Natural killer cell treated with Interleukin-12 subunit alpha and Interleukin-12 subunit beta and Interleukin-15 and Interleukin-18, amount 100 ng/mL, for 72 hours (primary cell): ENCODE measurements around the gene CEP164. TPM values are rescaled to one million over a fixed set of nuclear protein-coding genes. Genes with fewer than 3 reads are reported as not detected.
A peak's percentile ranks its signal among the peaks of the same experiment; 100 is the strongest.
"Not testable (repeated sequence)": the region's sequence is repeated elsewhere in the genome, so short reads cannot be mapped to it uniquely, and the experiment has no call there.

Experiments used
- ATAC-seq, 2 donors: fragments of 150-1000 bp; cut with Tn5 transposase in 1 of 2; sonication (Bioruptor Pico), chemical (Tn5 transposase) in 1 of 2; 2 replicates each; pipeline ENCODE4 v1.10.0; 2021
- DNase-seq: peaks from one replicate; pipeline ENCODE4 v3.0.0; 2022; ENCODE audit warnings: low spot score
- H3K27ac Mint-ChIP-seq, 2 donors: 1 replicate in 1 of 2; 2 replicates in 1 of 2; pipeline ENCODE4 v1.8.0; 2022; ENCODE audit warnings: mixed read lengths in 2 of 2, mild to moderate bottlenecking in 1 of 2, moderate library complexity in 1 of 2
- H3K27me3 Mint-ChIP-seq, 2 donors: 1 replicate in 1 of 2; 2 replicates in 1 of 2; pipeline ENCODE4 v1.8.0; 2022; ENCODE audit warnings: mixed read lengths in 2 of 2
- H3K36me3 Mint-ChIP-seq: one replicate; pipeline ENCODE4 v1.8.0; 2022; ENCODE audit warnings: mixed read lengths
- H3K4me1 Mint-ChIP-seq, 2 donors: 1 replicate in 1 of 2; 2 replicates in 1 of 2; pipeline ENCODE4 v1.8.0; 2022; ENCODE audit warnings: low read depth in 2 of 2, mixed read lengths in 2 of 2, mild to moderate bottlenecking in 1 of 2
- H3K4me3 Mint-ChIP-seq: one replicate; pipeline ENCODE4 v1.8.0; 2022; ENCODE audit warnings: mixed read lengths
- H3K9me3 Mint-ChIP-seq: 2 replicates; pipeline ENCODE4 v1.8.0; 2022; ENCODE audit warnings: mixed read lengths
- total RNA-seq, 2 donors: library from RNA; stranded (reverse); gene quantifications; one replicate each; pipeline ENCODE4 v1.2.3, GENCODE V29; 2022

Gene CEP164
- total RNA-seq, 2 donors from 2014 or later, result 30.1 to 60.8 TPM

- not testable (repeated sequence) for H3K4me1 Mint-ChIP-seq, H3K27me3 Mint-ChIP-seq, H3K9me3 Mint-ChIP-seq, ATAC-seq, H3K27ac Mint-ChIP-seq, H3K4me3 Mint-ChIP-seq, DNase-seq
- peaks cover 32% of the 10 kb centered on the region for H3K36me3 Mint-ChIP-seq
These were observed 78.2 kb downstream of the CEP164 start for GRCh38 chr11:117405898-117406297.

GRCh38 chr11:117407016-117407415, 79.4 kb downstream of the CEP164 start:
- DNase-seq (no peak), ATAC-seq (no peak)
- Mint-ChIP-seq H3K4me3 (no peak overlapping the region), H3K36me3 (peaks cover 32% of the 10 kb centered on the region), H3K27ac (no peak overlapping the region), H3K4me1 (peaks cover 0 to 5% of the 10 kb centered on the region in 2 donors), H3K9me3 (peaks cover 5% of the 10 kb centered on the region), H3K27me3 (no peaks in the 10 kb centered on the region)

- peaks cover 24% of the 10 kb centered on the region for H3K36me3 Mint-ChIP-seq
- H3K4me3 Mint-ChIP-seq, result no peak overlapping the region
- ATAC-seq (no peak), DNase-seq (no peak)
- H3K9me3 Mint-ChIP-seq, result peaks cover 5% of the 10 kb centered on the region
- no peaks in the 10 kb centered on the region for H3K27me3 Mint-ChIP-seq
- H3K4me1 Mint-ChIP-seq, result peaks cover 0 to 2% of the 10 kb centered on the region in 2 donors
- H3K27ac Mint-ChIP-seq, result no peak overlapping the region
These were observed 80.7 kb downstream of the CEP164 start for GRCh38 chr11:117408356-117408755.

- H3K27ac Mint-ChIP-seq, result no peak overlapping the region
- H3K36me3 Mint-ChIP-seq, result peaks cover 14% of the 10 kb centered on the region
- H3K9me3 Mint-ChIP-seq, result peaks cover 5% of the 10 kb centered on the region
- no peak for ATAC-seq
- no peaks in the 10 kb centered on the region for H3K27me3 Mint-ChIP-seq
- H3K4me3 Mint-ChIP-seq, result no peak overlapping the region
- H3K4me1 Mint-ChIP-seq, result peaks cover 0 to 2% of the 10 kb centered on the region in 2 donors
- DNase-seq, result no peak
These were observed 81.9 kb downstream of the CEP164 start for GRCh38 chr11:117409511-117409910.

- ATAC-seq (no peak), DNase-seq (no peak)
- Mint-ChIP-seq H3K4me3 (no peak overlapping the region), H3K4me1 (peaks cover 0 to 2% of the 10 kb centered on the region in 2 donors), H3K36me3 (peaks cover 13% of the 10 kb centered on the region), H3K27me3 (no peaks in the 10 kb centered on the region), H3K27ac (no peak overlapping the region), H3K9me3 (peaks cover 5% of the 10 kb centered on the region)
These were observed 82.6 kb downstream of the CEP164 start for GRCh38 chr11:117410238-117410637.

GRCh38 chr11:117410861-117411710, 83.4 kb downstream of the CEP164 start:
- peaks cover under 1% of the 10 kb centered on the region for H3K9me3 Mint-ChIP-seq
- peaks cover 0 to 2% of the 10 kb centered on the region in 2 donors for H3K4me1 Mint-ChIP-seq
- DNase-seq (no peak), ATAC-seq (peak in 1 of 2 donors; percentile 15)
- H3K4me3 Mint-ChIP-seq, result no peak overlapping the region
- no peak overlapping the region for H3K27ac Mint-ChIP-seq
- H3K36me3 Mint-ChIP-seq, result peaks cover 4% of the 10 kb centered on the region
- H3K27me3 Mint-ChIP-seq, result no peaks in the 10 kb centered on the region

- no peaks in the 10 kb centered on the region for H3K36me3 Mint-ChIP-seq
- no peak overlapping the region for H3K27ac Mint-ChIP-seq
- peaks cover 0 to 2% of the 10 kb centered on the region in 2 donors for H3K4me1 Mint-ChIP-seq
- no peaks in the 10 kb centered on the region for H3K27me3 Mint-ChIP-seq
- DNase-seq, result no peak
- no peak overlapping the region for H3K4me3 Mint-ChIP-seq
- no peaks in the 10 kb centered on the region for H3K9me3 Mint-ChIP-seq
- no peak for ATAC-seq
These were observed 84.1 kb downstream of the CEP164 start for GRCh38 chr11:117411736-117412135.

- Mint-ChIP-seq H3K4me1 (peaks cover 0 to 2% of the 10 kb centered on the region in 2 donors), H3K36me3 (no peaks in the 10 kb centered on the region), H3K9me3 (no peaks in the 10 kb centered on the region), H3K4me3 (no peak overlapping the region), H3K27ac (no peak overlapping the region), H3K27me3 (no peaks in the 10 kb centered on the region)
- DNase-seq, result no peak
- ATAC-seq, result no peak
These were observed 84.5 kb downstream of the CEP164 start for GRCh38 chr11:117412176-117412575.

- no peak overlapping the region for H3K27ac Mint-ChIP-seq
- H3K36me3 Mint-ChIP-seq, result no peaks in the 10 kb centered on the region
- H3K9me3 Mint-ChIP-seq, result no peaks in the 10 kb centered on the region
- ATAC-seq (no peak), DNase-seq (no peak)
- H3K4me3 Mint-ChIP-seq, result no peak overlapping the region
- peaks cover 0 to 2% of the 10 kb centered on the region in 2 donors for H3K4me1 Mint-ChIP-seq
- no peaks in the 10 kb centered on the region for H3K27me3 Mint-ChIP-seq
These were observed 85.1 kb downstream of the CEP164 start for GRCh38 chr11:117412653-117413275.

GRCh38 chr11:117413616-117414015, 86.0 kb downstream of the CEP164 start:
- Mint-ChIP-seq H3K27me3 (no peaks in the 10 kb centered on the region), H3K4me3 (no peak overlapping the region), H3K4me1 (peaks cover 0 to 2% of the 10 kb centered on the region in 2 donors), H3K36me3 (no peaks in the 10 kb centered on the region), H3K27ac (no peak overlapping the region), H3K9me3 (no peaks in the 10 kb centered on the region)
- DNase-seq, result no peak
- no peak for ATAC-seq

GRCh38 chr11:117414724-117415123, 87.1 kb downstream of the CEP164 start:
- H3K4me1 Mint-ChIP-seq, result peaks cover 0 to 2% of the 10 kb centered on the region in 2 donors
- H3K27ac Mint-ChIP-seq, result no peak overlapping the region
- no peak overlapping the region for H3K4me3 Mint-ChIP-seq
- DNase-seq (no peak), ATAC-seq (no peak)
- no peaks in the 10 kb centered on the region for H3K36me3 Mint-ChIP-seq
- H3K27me3 Mint-ChIP-seq, result no peaks in the 10 kb centered on the region
- no peaks in the 10 kb centered on the region for H3K9me3 Mint-ChIP-seq

GRCh38 chr11:117415358-117415896, 87.8 kb downstream of the CEP164 start:
- no peak overlapping the region for H3K4me3 Mint-ChIP-seq
- H3K36me3 Mint-ChIP-seq, result no peaks in the 10 kb centered on the region
- no peaks in the 10 kb centered on the region for H3K4me1 Mint-ChIP-seq
- no peaks in the 10 kb centered on the region for H3K9me3 Mint-ChIP-seq
- ATAC-seq, result no peak
- no peak for DNase-seq
- H3K27ac Mint-ChIP-seq, result no peak overlapping the region
- no peaks in the 10 kb centered on the region for H3K27me3 Mint-ChIP-seq

- Mint-ChIP-seq H3K4me1 (no peaks in the 10 kb centered on the region), H3K36me3 (no peaks in the 10 kb centered on the region), H3K4me3 (no peak overlapping the region), H3K27me3 (no peaks in the 10 kb centered on the region), H3K9me3 (no peaks in the 10 kb centered on the region), H3K27ac (no peak overlapping the region)
- ATAC-seq, result no peak
- DNase-seq, result no peak
These were observed 89.7 kb downstream of the CEP164 start for GRCh38 chr11:117417342-117417741.

GRCh38 chr11:117417856-117418255, 90.2 kb downstream of the CEP164 start:
- Mint-ChIP-seq H3K27ac (no peak overlapping the region), H3K27me3 (no peaks in the 10 kb centered on the region), H3K4me1 (no peaks in the 10 kb centered on the region), H3K36me3 (no peaks in the 10 kb centered on the region), H3K4me3 (no peak overlapping the region), H3K9me3 (no peaks in the 10 kb centered on the region)
- DNase-seq, result no peak
- no peak for ATAC-seq
